HG02885 (cell line): ENCODE results near the gene VSTM2A.
"Not testable (repeated sequence)": the region's sequence is repeated elsewhere in the genome, so short reads cannot be mapped to it uniquely, and the experiment has no call there.

Source experiments
- ATAC-seq: cut with Tn5 transposase; IDR thresholded peaks from one replicate; pipeline ENCODE4 v1.9.1; 2021; ENCODE audit warnings: mild to moderate bottlenecking; ENCODE audit not compliant: unreplicated experiment, poor library complexity

The VSTM2A gene

GRCh38 chr7:54541669-54542625, at the start of gene VSTM2A:
Gene VSTM2A, plus strand, starts transcription at chr7:54542375. Its CDS starts 356 bp downstream, at chr7:54542731.
- ATAC-seq = no peak

- ATAC-seq = not testable (repeated sequence)
Measured at GRCh38 chr7:54504531-54504930, 37.6 kb upstream of the VSTM2A start.

GRCh38 chr7:54529568-54529967, 12.6 kb upstream of the VSTM2A start:
- ATAC-seq = no peak

- no peak for ATAC-seq
Measured at GRCh38 chr7:54538122-54538521, 4.1 kb upstream of the VSTM2A start.

- no peak for ATAC-seq
Measured at GRCh38 chr7:54543051-54543488, 895 bp downstream of the VSTM2A start.

DNA sequence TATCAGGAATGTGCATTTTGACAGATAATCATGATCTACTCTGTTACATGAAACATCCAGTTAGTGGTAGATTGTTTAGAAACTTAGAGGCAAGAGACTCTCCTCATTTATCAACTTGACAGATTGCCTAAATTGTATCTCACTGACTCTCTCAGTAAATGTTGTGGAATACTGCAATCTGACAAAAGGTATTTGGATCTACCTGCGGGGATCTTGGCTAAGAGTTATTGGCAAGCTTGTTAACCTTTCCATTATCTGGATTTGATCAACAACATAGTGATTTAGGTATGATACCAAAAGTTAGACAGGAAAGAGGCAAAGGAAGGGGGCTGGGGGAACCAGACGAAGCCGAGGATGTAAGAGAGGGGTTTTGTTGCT, 2.0 kb downstream of the VSTM2A start:
- no peak for ATAC-seq

DNA sequence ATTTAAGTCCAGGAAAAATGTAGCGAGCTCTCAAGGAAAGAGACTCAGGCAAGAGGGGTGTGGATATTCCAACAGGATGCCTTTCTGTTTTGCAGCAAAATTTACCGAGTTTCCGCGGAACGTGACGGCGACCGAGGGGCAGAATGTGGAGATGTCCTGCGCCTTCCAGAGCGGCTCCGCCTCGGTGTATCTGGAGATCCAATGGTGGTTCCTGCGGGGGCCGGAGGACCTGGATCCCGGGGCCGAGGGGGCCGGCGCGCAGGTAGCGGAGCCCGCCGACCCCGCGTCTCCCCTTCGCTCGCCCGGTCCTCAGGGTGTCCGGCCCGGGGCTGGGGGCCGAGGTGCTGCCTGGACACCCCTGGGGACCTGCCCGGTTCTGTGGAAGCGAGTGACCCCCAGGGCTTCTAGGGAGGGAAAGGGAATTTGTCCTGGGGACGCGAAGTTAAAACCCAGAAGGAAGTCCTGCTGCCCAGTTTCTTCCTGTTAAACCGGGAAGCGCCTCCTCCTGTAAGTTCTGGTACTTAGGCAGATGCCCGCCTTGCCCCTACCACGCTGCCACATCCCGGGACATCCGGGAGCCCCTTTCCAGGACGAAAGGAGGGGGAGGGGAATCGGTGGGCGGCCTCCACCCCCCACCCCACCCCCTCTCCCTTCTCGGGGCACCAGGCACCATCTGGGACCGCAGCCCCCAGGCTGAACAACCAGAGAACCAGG, 2.5 kb downstream of the VSTM2A start:
- no peak for ATAC-seq

GRCh38 chr7:54545241-54545563, 3.0 kb downstream of the VSTM2A start:
- no peak for ATAC-seq

DNA sequence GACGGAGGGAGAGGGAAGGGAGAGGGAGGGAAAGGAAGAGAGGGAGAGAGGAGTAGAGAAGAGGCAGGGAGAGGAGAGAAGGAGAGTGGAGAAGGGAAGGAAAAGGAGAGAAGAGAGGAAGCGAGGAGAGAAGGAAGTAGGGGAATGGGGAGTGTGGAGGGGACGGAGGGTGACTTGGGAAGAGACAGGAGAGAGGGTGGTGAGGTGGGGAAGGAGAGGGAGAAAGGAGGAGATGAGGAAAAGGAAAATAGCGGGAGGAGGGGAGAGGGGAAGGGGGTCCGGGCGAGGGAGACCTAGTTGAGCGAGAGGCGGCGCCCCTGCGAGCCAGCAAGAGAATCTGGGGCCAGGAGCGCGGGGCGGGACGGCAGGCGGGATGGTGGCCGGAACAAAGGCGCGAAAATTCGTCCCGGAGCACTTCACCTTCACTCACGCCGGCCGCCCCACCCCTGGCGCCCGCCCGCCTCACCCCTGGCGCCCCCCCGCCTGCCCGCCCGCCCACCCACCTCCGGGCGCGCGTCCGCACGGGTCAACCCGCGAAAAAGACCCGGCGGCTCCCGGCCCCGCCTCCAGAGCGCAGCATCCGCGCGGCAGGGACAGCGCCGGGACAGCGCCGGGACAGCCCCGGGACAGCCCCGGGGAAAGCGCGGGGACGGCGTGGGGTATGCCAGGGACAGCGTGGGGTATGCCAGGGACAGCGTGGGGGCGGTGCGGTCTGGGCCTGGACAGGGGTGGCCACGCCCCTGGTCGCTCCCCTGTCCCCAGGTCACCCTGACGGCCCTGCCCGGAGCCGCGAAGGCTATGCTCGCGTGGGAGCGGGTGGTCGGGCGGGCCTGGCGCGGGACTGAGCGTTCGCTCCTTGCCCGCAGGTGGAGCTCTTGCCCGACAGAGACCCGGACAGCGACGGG, 4.2 kb downstream of the VSTM2A start:
- ATAC-seq = no peak

DNA sequence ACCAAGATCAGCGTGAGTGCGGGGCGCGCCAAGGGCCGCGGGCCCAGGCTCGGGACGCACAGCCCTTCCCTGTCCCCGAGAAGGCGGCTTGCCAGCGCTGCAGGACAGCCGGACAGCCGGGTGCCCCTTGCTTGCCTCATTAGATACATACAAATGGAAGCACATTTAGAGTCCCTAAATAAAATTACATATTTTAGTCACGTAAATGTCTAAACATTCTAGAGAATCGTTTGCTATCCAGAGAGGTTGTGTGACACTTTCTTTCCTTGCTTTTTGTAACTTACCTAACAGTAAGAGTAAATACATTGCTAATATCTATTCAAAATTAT, 4.8 kb downstream of the VSTM2A start:
- ATAC-seq = no peak

GRCh38 chr7:54550471-54550870, 8.3 kb downstream of the VSTM2A start:
- ATAC-seq = no peak

GRCh38 chr7:54556121-54556520, 13.9 kb downstream of the VSTM2A start:
- no peak for ATAC-seq

GRCh38 chr7:54559401-54559800, 17.2 kb downstream of the VSTM2A start:
- no peak for ATAC-seq

DNA sequence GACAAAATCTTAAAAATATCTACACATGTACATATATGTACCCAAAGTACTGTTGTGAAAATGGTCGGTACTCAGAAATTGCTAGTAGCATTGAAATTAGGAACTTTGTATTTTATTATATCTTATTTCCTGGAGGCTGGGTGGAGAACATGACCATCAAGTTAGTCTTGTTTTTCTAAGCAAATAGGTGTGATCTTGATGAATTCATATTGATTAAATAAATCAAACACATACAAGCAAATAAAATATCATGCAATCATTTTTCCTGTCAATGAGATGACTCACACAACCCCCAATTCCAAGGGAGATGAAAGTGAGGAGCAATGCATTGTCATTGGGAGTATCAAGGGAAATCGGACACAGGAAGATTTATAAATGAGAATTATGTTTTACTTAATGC, 18.0 kb downstream of the VSTM2A start:
- ATAC-seq = no peak

DNA sequence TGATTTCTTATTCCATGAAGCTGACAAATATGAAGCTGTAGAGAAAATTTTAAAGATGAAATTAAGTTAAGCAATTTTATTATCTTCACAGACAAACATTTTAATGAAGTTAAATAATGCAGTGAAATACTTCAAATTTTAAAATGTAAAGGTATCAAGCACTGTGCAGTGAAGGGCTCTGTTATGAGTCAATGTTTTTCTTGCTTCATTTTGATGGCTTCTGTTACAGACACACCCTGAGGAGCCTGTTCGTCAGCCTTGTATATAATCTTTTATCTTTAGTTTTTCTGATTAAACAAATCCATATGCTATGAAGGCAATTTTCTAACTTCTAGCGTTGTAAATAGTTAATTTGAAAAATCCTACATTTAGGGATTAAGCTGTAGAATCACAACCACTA, 18.5 kb downstream of the VSTM2A start:
- ATAC-seq = no peak

DNA sequence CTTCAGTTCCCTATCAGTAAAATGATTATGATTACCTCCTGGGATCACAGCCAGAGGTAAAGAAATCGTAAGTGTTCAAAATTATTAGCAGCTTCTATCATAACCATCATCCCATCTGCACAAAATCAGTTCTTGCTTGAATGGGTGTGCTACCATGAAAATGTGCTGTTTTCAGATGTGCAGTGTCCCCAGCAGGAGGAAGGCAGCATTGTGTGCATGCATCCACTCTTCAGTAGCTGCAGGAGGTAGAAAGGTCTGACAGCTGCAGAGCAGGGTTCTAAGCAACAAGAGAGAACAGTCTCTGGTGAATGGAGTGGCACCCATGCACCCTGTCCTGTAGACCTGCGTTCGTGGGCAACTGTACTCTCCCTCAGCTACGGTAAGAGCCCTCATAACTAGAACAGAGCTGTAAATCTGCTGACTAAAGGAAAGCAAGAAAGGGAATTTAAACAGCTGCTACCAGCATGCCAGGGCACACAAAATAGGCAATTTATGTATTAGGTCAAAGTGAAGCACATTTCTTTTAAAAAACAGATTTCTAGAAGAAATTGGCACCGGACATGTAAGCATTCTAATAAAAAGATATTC, 21.2 kb downstream of the VSTM2A start:
- ATAC-seq = no peak

DNA sequence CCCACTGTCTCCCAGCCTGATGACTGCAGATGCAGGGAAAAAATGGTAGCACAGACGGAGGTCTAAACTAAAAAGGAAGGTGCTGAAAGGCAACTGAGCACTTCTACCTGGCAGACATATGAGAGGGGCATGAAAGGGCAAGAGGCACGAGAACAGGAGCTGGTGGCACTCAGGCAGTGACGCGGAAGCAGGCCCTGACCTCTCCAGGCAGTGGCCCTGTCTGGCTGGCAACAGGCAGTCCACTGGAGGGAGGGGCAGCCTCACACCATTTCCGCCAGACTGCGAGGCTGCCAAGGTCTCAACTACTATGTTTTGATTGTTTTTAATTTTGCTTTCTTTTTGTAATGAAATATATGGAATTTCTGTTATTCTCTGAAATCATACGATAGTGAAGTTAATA, 23.3 kb downstream of the VSTM2A start:
- ATAC-seq = no peak

DNA sequence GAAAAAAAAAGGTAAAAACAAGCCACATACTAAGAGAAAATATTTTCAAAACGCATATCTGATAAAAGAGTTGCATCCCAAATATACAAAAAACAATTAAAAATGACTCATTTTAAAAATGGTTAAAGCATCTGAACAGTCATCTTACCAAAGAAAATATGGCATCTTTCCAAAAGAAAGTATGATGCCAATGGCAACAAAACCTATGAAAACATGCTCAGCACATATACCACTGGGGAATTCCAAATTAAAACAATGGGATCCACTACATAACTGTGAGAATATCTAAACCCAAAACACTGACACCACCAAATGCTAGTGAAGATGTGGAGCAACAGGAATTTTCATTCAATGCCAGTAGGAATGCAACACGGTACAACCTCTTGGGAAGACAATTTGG, 39.3 kb downstream of the VSTM2A start:
- ATAC-seq = no peak

- no peak for ATAC-seq
Measured at GRCh38 chr7:54591404-54592386, 49.5 kb downstream of the VSTM2A start.
